GM10266 (cell line): Measurements from ENCODE around the gene THAP7.

Source experiments
- DNase-seq: peaks from one replicate; pipeline ENCODE4 v3.0.0; 2012; ENCODE audit errors: extremely low spot score
- TF ChIP-seq, protein P1 (sequence below): IDR thresholded peaks from 2 replicates; pipeline ENCODE4 v1.5.1; 2012; ENCODE audit warnings: mild to moderate bottlenecking, low read depth; ENCODE audit not compliant: control insufficient read depth, insufficient read depth; ENCODE audit errors: missing control alignments

The THAP7 gene

DNA sequence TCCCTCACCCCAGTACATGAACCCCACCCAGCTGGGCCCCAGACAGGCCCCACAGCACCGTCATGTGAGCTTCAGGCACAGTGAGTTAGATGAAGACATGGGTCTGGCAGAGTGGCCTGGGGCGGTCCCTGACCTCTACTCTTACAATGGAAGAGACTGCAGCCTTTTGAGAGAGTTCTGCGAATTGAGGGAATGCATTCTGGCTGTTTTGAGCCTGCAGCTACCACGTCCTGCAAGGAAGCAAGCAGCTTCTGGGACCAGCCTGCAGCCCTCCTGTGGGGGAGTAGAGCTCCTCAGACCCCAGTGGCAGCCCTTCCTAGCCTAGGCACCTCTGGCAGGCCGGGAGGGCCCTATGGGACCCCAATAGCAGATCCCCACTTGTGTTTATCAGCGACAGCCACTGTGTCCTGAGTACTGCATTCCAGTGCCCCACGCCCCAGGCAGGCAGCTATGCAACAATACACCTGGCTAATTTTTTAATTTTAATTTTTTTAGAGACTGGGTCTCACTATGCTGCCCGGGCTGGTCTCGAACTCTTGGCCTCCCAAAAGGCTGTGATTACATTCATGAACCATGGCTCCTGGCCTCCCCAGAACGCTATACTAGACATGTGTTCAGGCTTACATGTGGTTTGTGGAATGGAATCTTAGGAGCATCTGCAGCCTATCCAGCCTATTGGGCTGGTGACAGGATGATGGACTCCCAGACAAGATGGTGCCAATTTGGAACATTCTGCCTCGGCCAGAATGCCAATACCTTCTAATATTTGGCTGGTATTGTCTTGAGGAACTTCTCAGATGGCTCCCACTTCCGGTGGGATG is 31.2 kb upstream of the THAP7 start:
- TF ChIP-seq, protein P1, sequence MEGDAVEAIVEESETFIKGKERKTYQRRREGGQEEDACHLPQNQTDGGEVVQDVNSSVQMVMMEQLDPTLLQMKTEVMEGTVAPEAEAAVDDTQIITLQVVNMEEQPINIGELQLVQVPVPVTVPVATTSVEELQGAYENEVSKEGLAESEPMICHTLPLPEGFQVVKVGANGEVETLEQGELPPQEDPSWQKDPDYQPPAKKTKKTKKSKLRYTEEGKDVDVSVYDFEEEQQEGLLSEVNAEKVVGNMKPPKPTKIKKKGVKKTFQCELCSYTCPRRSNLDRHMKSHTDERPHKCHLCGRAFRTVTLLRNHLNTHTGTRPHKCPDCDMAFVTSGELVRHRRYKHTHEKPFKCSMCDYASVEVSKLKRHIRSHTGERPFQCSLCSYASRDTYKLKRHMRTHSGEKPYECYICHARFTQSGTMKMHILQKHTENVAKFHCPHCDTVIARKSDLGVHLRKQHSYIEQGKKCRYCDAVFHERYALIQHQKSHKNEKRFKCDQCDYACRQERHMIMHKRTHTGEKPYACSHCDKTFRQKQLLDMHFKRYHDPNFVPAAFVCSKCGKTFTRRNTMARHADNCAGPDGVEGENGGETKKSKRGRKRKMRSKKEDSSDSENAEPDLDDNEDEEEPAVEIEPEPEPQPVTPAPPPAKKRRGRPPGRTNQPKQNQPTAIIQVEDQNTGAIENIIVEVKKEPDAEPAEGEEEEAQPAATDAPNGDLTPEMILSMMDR = no peak
- DNase-seq = no peak

DNA sequence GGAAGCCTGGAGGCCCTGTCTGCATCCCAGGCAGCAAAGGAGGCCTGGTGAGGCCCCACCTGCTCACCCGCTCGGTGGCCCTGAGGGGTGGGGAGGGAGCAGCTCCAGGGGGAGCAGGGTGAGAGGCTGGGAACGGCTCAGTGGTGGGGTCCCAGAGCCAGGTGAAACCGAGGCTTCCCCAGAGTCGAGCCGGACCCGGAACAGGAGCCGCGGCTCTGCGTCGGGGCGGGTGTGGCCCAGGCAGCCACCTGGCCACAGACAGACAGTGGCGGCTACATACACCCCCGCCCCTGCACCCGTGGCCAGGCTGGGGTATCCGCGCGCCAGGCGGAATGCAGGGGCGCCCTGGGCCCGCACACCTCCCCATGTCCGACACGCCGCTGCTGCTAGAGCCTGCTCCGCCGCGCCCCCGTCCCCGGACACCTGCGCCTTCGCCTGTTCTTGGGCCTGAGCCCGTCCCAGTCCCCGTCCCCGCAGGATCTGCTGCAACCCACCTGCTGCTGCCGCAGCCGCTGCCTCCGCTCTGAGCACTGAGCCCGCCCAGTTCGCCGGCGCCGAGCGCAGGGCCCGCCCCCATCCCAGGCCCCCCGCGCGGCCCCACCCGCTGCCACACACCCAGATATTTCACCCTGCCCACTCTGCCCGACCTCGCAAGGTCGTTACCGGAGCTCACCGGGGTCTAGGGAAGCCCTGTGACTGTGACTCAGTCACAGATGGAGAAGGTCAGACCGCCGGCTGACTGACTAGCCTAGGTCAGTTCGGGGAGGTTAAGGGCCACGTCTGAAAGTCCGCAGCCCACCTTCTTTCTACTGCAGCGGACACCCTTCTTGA is 30.3 kb upstream of the THAP7 start, which contains the start of gene SLC7A4:
TSS of gene SLC7A4 (minus strand) at position 525 of the 831 bp plus-strand sequence. CDS start 749 bp downstream, outside the sequence.
- no peak for DNase-seq
- TF ChIP-seq, protein P1 = no peak

DNA sequence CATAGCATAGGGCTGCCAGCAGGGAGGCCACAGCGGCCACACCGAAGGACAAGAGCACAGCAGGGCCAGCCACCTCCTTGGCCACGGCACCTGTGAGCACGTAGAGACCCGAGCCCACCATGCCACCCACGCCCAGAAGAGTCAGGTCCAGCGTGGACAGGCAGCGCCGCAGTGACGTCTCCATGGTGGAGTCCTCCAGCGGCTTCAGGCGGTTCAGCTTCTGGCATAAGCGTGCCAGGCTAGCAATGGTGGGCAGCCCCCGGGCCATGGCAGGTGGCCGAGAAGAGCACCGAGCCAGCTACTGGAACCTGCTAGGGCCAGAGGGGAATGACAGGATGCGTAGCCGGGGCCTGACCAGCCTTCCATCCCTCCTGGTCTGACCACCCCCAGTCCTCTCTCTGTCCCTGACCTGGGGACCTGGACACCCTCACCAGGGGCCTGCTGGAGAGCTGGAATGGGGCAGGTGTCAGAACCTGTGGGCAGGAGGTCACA is 29.7 kb upstream of the THAP7 start:
- TF ChIP-seq, protein P1 = no peak
- no peak for DNase-seq

DNA sequence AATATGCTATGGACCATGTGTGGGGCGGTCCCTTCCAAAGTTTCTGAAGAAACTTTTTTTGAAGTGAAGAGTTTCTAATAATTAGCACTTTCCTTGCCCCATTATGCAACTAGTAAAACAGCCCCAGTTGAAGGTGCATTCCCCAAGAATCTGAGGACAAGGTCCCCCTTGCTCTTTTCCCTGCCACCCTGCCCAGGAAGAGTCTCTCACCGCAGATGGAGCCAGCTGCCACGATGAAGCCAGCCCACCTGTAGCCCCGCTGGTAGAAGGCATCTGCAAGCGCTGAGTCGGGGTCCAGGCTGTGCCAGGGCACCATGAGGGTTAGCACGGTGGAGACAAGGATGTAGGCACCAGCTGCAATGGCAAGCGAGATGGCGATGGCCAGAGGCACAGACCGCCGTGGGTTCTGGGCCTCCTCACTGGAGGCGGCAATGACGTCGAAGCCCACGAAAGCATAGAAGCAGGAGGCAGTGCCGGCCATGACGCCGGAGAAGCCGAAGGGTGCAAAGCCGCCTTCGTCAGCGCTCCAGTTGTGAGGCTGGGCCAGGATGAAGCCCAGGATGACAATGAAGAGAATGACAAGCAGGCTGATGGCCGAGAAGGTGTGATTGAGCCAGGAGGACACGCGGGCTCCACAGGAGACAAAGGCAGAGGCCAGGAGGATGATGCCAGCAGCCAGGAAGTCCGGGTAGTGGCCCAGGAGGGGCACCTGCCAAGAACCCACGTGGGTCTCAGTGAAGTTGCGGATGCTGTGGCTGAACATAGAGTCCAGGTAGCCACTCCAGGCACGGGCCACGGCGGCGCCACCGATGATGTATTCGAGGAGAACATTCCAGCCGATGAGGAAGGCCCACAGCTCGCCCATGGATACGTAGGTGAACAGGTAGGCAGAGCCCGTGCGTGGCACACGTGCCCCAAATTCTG is 29.0 kb upstream of the THAP7 start:
- TF ChIP-seq, protein P1 = no peak
- DNase-seq = no peak

DNA sequence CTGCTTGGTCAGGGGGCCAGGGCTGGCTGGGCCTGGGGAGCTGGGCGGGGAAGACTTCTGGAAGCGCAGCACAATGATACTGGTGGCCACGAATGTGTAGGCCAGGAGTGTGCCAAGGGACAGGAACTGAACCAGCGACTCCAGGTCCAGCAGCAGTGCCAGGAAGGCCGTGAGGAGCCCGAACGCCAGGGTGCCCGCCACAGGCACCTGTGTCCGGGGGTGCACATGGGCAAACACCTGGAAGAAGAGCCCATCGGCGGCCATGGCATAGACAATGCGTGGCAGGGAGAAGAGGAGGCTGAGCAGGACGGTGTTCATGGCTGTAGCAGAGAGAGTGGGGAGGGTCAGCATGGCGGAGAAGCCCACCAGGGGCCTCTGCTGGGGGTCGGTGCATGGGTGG is 28.1 kb upstream of the THAP7 start:
- TF ChIP-seq, protein P1 = no peak
- no peak for DNase-seq

DNA sequence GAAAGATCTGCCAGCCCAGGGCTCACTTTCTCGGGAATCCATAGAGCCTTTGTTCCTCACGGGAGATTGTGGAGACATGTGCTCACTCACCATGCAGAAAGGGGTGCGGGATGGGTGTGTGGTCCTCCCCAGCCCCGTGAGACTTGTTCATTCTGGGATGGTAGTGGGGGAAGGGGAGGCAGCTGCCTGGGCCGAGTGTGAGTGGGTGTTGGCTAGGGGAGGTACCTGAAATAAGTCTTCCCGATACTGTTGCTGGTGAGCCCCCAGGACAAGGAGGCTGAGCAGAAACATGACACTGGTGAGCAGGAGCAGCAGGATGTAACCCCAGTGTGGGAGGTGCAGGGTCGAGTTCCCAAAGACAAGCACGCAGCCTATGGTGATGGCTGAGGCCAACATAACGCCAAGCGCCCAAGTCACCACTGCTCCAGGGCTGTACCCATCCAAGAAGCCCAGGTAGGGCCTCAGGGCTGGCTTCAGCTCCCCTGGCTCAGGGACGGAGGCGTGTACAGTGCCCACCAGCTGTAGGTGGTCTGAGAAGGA is 27.6 kb upstream of the THAP7 start:
- TF ChIP-seq, protein P1 = no peak
- no peak for DNase-seq
